ENCODE measurements around the gene NEUROD2.

- TF ChIP-seq CTCF (conservative IDR thresholded peaks at IDR 0.05 in 1 of 2, IDR thresholded peaks at IDR 0.05 in 1 of 2; ENCODE audit: extremely low read depth in 1 of 2, insufficient read depth in 1 of 2, low read depth in 1 of 2, low read length in 2 of 2) = no peak
- no peak for TF ChIP-seq EZH2 (IDR thresholded peaks at IDR 0.05; ENCODE audit: borderline replicate concordance, low read length)
Observed at GRCh38 chr17:39617100-39617445, 9.4 kb upstream of the NEUROD2 start.

Measured in mammary epithelial cell (primary cell).